PC-3 (cell line): ENCODE data around the gene IRF1.

ENCODE experiments used
- EZH2phosphoT487 ChIP-seq: fragments of 300-600 bp; sonication (generic); IDR thresholded peaks from 2 replicates; pipeline ENCODE4 v1.6.1; 2018; ENCODE audit warnings: mild to moderate bottlenecking, antibody characterized with exemption, low read length, borderline replicate concordance
- TF ChIP-seq, protein P1 (sequence below): fragments of 300-600 bp; sonication (generic); conservative IDR thresholded peaks from 2 replicates; pipeline ENCODE4 v1.5.1; 2017; ENCODE audit warnings: antibody characterized with exemption, low read depth, mild to moderate bottlenecking, low read length

DNA sequence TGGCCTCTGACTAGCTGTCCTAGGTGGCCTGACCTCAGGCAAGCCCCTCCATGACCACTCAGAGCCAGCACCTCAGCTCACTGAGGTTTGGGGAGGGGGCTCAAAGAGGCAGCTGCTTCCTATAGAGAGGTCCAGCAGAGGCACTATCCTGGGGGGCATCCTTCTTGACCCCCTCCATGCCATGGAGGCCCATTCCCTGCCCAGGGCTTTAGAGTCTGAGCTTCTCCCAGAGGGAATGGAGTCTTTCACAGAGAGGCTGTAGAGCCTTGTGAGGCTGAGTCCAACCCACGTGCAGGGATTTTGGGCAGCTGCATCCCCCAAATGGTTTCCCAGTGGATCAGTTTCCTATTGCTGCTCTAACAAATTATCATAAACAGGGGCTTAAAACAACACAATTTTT is 16.9 kb downstream of the IRF1 start:
- no peak for TF ChIP-seq EZH2phosphoT487
- TF ChIP-seq, protein P1, sequence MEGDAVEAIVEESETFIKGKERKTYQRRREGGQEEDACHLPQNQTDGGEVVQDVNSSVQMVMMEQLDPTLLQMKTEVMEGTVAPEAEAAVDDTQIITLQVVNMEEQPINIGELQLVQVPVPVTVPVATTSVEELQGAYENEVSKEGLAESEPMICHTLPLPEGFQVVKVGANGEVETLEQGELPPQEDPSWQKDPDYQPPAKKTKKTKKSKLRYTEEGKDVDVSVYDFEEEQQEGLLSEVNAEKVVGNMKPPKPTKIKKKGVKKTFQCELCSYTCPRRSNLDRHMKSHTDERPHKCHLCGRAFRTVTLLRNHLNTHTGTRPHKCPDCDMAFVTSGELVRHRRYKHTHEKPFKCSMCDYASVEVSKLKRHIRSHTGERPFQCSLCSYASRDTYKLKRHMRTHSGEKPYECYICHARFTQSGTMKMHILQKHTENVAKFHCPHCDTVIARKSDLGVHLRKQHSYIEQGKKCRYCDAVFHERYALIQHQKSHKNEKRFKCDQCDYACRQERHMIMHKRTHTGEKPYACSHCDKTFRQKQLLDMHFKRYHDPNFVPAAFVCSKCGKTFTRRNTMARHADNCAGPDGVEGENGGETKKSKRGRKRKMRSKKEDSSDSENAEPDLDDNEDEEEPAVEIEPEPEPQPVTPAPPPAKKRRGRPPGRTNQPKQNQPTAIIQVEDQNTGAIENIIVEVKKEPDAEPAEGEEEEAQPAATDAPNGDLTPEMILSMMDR, result no peak
